GM23338 (cell line): ENCODE measurements around the gene PIK3AP1. TPM values are rescaled to one million over a fixed set of nuclear protein-coding genes. Genes with fewer than 3 reads are reported as not detected.

ENCODE experiments used
- ATAC-seq: fragments of 200-7000 bp; cut with Tn5 transposase; 3 replicates; pipeline ENCODE4 v1.9.1; 2020
- DNase-seq: peaks from one replicate; pipeline ENCODE4 v3.0.0-alpha.2; 2015; ENCODE audit warnings: low spot score
- H2AFZ ChIP-seq: fragments of 200-600 bp; sonication (generic); 2 replicates; pipeline ENCODE4 v1.8.0; 2016; ENCODE audit warnings: antibody characterized with exemption, mild to moderate bottlenecking, moderate library complexity
- H3F3A ChIP-seq: fragments of 200-600 bp; sonication (generic); replicated peaks from 2 replicates; pipeline ENCODE4 v1.8.0; 2017; ENCODE audit warnings: antibody characterized with exemption, mixed run types, low read depth
- H3K27ac ChIP-seq: fragments of 200-600 bp; sonication (generic); 2 replicates; pipeline ENCODE4 v1.6.1; 2016; ENCODE audit warnings: low read depth
- H3K27me3 ChIP-seq: fragments of 200-600 bp; sonication (generic); 2 replicates; pipeline ENCODE4 v1.8.0; 2016; ENCODE audit warnings: mild to moderate bottlenecking, mixed run types, moderate library complexity; ENCODE audit not compliant: insufficient read depth
- H3K36me3 ChIP-seq: fragments of 200-600 bp; sonication (generic); 2 replicates; pipeline ENCODE4 v1.8.0; 2016; ENCODE audit warnings: mild to moderate bottlenecking; ENCODE audit not compliant: insufficient read depth
- H3K4me1 ChIP-seq: fragments of 200-600 bp; sonication (generic); 2 replicates; pipeline ENCODE4 v1.8.0; 2016; ENCODE audit warnings: mild to moderate bottlenecking, moderate library complexity; ENCODE audit not compliant: insufficient read depth
- H3K4me2 ChIP-seq: fragments of 200-600 bp; sonication (generic); 2 replicates; pipeline ENCODE4 v1.7.1; 2017; ENCODE audit warnings: mixed run types
- H3K4me3 ChIP-seq: fragments of 200-600 bp; sonication (generic); 2 replicates; pipeline ENCODE4 v1.6.1; 2016; ENCODE audit warnings: mixed run types
- H3K79me2 ChIP-seq: fragments of 200-600 bp; sonication (generic); replicated peaks from 2 replicates; pipeline ENCODE4 v1.8.0; 2017; ENCODE audit warnings: mild to moderate bottlenecking; ENCODE audit not compliant: insufficient read depth
- H3K9me2 ChIP-seq: fragments of 200-600 bp; sonication (generic); 2 replicates; pipeline ENCODE4 v1.8.0; 2017; ENCODE audit not compliant: insufficient read depth
- H4K20me1 ChIP-seq: fragments of 200-600 bp; sonication (generic); replicated peaks from 2 replicates; pipeline ENCODE4 v1.8.0; 2017; ENCODE audit warnings: mild to moderate bottlenecking; ENCODE audit not compliant: insufficient read depth
- H3K27ac Mint-ChIP-seq: 2 replicates; pipeline ENCODE4 v1.8.0; 2020; ENCODE audit warnings: inconsistent platforms, mild to moderate bottlenecking, moderate library complexity, mixed read lengths
- H3K27me3 Mint-ChIP-seq: 3 replicates; pipeline ENCODE4 v1.8.0; 2022; ENCODE audit warnings: low read depth, mild to moderate bottlenecking, moderate library complexity, mixed read lengths, inconsistent platforms; ENCODE audit not compliant: insufficient read depth, poor library complexity
- H3K36me3 Mint-ChIP-seq: 3 replicates; pipeline ENCODE4 v1.8.0; 2021; ENCODE audit warnings: low read depth, mild to moderate bottlenecking, inconsistent platforms, moderate library complexity, mixed read lengths
- H3K4me1 Mint-ChIP-seq: 3 replicates; pipeline ENCODE4 v1.8.0; 2020; ENCODE audit warnings: mild to moderate bottlenecking, inconsistent platforms, mixed read lengths
- H3K4me3 Mint-ChIP-seq: 3 replicates; pipeline ENCODE4 v1.8.0; 2021; ENCODE audit warnings: moderate library complexity, mild to moderate bottlenecking, inconsistent platforms, mixed read lengths
- H3K9me3 Mint-ChIP-seq: 3 replicates; pipeline ENCODE4 v1.8.0; 2020; ENCODE audit warnings: moderate library complexity, mild to moderate bottlenecking, inconsistent platforms, mixed read lengths
- CREB1 ChIP-seq: fragments of 250-450 bp; sonication (Bioruptor Pico); IDR thresholded peaks from 2 replicates; pipeline ENCODE4 v1.5.0; 2020; ENCODE audit warnings: low read depth, mild to moderate bottlenecking, moderate library complexity
- CTCF ChIP-seq, 2 experiments: fragments of 200-600 bp in 1 of 2; sonication (generic) in 1 of 2; conservative IDR thresholded peaks; 2 replicates each; pipeline versions ENCODE4 v1.5.1 to v1.6.1; 2016 to 2017; ENCODE audit warnings: antibody characterized with exemption in 2 of 2, low read depth in 2 of 2, mild to moderate bottlenecking in 2 of 2, moderate library complexity in 1 of 2
- ETS1 ChIP-seq: IDR thresholded peaks from 2 replicates; pipeline ENCODE4 v1.6.1; 2016; ENCODE audit warnings: antibody characterized with exemption
- EZH2 ChIP-seq: fragments of 200-600 bp; sonication (generic); IDR thresholded peaks from one replicate; pipeline ENCODE4 v1.8.0; 2017; ENCODE audit warnings: antibody characterized with exemption, mild to moderate bottlenecking, low read depth; ENCODE audit not compliant: unreplicated experiment
- EZH2phosphoT487 ChIP-seq: fragments of 200-600 bp; sonication (generic); IDR thresholded peaks from one replicate; pipeline ENCODE4 v1.8.1; 2018; ENCODE audit warnings: antibody characterized with exemption; ENCODE audit not compliant: unreplicated experiment
- JUNB ChIP-seq: IDR thresholded peaks from one replicate; pipeline ENCODE4 v1.6.1; 2016; ENCODE audit warnings: antibody characterized with exemption; ENCODE audit not compliant: unreplicated experiment
- POLR2AphosphoS5 ChIP-seq: IDR thresholded peaks from 2 replicates; pipeline ENCODE4 v1.6.1; 2016; ENCODE audit warnings: antibody characterized with exemption, low read depth
- REST ChIP-seq: IDR thresholded peaks from one replicate; pipeline ENCODE4 v1.6.1; 2018; ENCODE audit warnings: antibody characterized with exemption; ENCODE audit not compliant: unreplicated experiment
- STAT1 ChIP-seq: IDR thresholded peaks from one replicate; pipeline ENCODE4 v1.6.1; 2016; ENCODE audit warnings: antibody characterized with exemption; ENCODE audit not compliant: unreplicated experiment
- ZNF331 ChIP-seq: fragments of 250-450 bp; sonication (Bioruptor Pico); IDR thresholded peaks from 2 replicates; pipeline ENCODE4 v1.5.0; 2020; ENCODE audit warnings: low read depth, mild to moderate bottlenecking, moderate library complexity
- polyA plus RNA-seq: library from polyadenylated mRNA; unstranded; fragments of >200 nt; fragmentation: Nextera tagmentation; extraction: Ambion mirVana; gene quantifications from 2 replicates; pipeline ENCODE4 v1.2.1, GENCODE V29; 2016
- total RNA-seq: library from RNA; depleted of rRNA; stranded (reverse); fragments of >200 nt; shearing (Covaris generic); gene quantifications from 2 replicates; pipeline ENCODE4 v1.2.3, GENCODE V29; 2014

PIK3AP1 gene
- total and polyA plus RNA-seq, 2 experiments from 2014 or later: 0.65 to 2.3 TPM

- Histone ChIP-seq H3K36me3 (no peaks in the 10 kb centered on the region), H3K27me3 (no peaks in the 10 kb centered on the region), H3K4me2 (no peak overlapping the region), H3K4me3 (no peak overlapping the region), H4K20me1 (no peaks in the 10 kb centered on the region), H3K27ac (no peak overlapping the region), H3K4me1 (no peaks in the 10 kb centered on the region), H3F3A (no peaks in the 10 kb centered on the region), H3K79me2 (no peaks in the 10 kb centered on the region), H3K9me2 (peaks cover 6% of the 10 kb centered on the region), H2AFZ (no peak overlapping the region)
- TF ChIP-seq ETS1 (no peak), STAT1 (no peak), CREB1 (CRISPR knock-in tag) (no peak), EZH2 (no peak), REST (no peak), CTCF (conservative IDR thresholded peaks at IDR 0.05; ENCODE audit: low read depth in 2 of 2) (no peak), POLR2AphosphoS5 (no peak), EZH2phosphoT487 (no peak), ZNF331 (CRISPR knock-in tag) (no peak), JUNB (no peak)
- no peak overlapping the region for H3K27ac Mint-ChIP-seq
- no peaks in the 10 kb centered on the region for H3K9me3 Mint-ChIP-seq
- no peaks in the 10 kb centered on the region for H3K27me3 Mint-ChIP-seq
- H3K4me3 Mint-ChIP-seq: no peak overlapping the region
- DNase-seq (no peak), ATAC-seq (no peak)
- peaks cover 7% of the 10 kb centered on the region; the same call in 2 of the 3 replicates for H3K4me1 Mint-ChIP-seq
- H3K36me3 Mint-ChIP-seq: no peaks in the 10 kb centered on the region
Measured at GRCh38 chr10:96675846-96676245, 44.5 kb downstream of the PIK3AP1 start.
